ENCODE measurements around the gene KNOP1.
"Not testable (repeated sequence)": the region's sequence is repeated elsewhere in the genome, so short reads cannot be mapped to it uniquely, and the experiment has no call there.

Gene KNOP1

DNA sequence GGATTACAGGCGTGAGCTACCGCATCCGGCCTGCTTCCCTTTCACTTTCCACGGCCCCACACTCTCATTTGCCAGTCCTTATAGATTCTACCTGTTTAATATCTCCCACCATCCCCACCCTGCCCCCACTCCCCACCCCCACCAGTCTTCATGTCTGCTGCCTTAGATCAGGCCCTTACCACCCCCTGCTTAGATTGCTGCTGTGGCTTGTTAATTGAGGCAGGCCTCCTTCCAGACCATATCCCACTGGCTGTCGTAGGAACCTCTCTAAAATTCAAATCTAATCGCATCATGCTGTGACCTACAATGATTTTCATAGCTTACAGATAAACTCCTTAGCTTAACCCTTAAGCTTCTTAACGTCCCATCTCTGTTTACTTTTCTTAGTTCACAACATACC lies 5.0 kb upstream of the KNOP1 start:
- no peak overlapping the region for H3K4me3 ChIP-seq (ENCODE audit: low read length)
- H3K36me3 ChIP-seq (ENCODE audit: insufficient read depth, low read length) = no peaks in the 10 kb centered on the region
- H3K27me3 ChIP-seq (ENCODE audit: insufficient read depth, low read length) = no peaks in the 10 kb centered on the region
- H3K4me1 ChIP-seq (ENCODE audit: insufficient read depth, low read length) = peaks cover 3% of the 10 kb centered on the region
- no peaks in the 10 kb centered on the region for H3K9me3 ChIP-seq (ENCODE audit: low read length)
- H2AFZ ChIP-seq (ENCODE audit: low read depth, low read length) = no peak overlapping the region

DNA sequence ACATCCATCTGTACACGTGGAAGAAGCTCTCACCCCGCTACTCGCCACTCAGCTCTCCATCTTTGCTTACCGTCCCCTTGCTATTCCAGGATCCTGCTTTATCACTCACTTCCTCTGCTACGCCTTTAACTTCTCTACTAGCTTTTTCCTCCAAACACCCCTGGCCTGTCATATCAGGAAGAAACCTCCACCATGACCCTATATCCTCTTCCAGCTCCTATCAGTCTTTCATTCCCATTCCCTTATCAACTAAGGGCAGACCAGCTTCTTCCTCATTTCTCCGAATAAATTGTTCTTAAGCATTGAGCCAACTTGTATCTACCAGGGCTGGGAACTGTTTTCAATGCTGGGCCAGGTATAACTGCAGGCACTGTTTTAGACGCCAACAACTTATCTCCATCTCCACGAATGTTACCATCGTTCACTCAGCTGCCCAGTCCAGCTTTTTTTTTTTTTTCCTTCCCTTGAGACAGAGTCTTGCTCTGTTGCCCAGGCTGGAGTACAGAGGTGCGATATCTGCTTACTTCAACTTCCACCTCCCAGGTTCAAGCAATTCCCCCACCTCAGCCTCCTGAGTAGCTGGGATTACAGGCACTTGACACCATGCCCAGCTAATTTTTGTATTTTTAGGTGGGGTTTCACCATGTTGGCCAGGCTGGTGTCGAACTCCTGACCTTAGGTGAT lies 4.4 kb upstream of the KNOP1 start:
- no peak overlapping the region for H3K4me3 ChIP-seq (ENCODE audit: low read length)
- peaks cover 3% of the 10 kb centered on the region for H3K4me1 ChIP-seq (ENCODE audit: insufficient read depth, low read length)
- no peaks in the 10 kb centered on the region for H3K27me3 ChIP-seq (ENCODE audit: insufficient read depth, low read length)
- no peak overlapping the region for H2AFZ ChIP-seq (ENCODE audit: low read depth, low read length)
- no peaks in the 10 kb centered on the region for H3K36me3 ChIP-seq (ENCODE audit: insufficient read depth, low read length)
- H3K9me3 ChIP-seq (ENCODE audit: low read length) = no peaks in the 10 kb centered on the region

DNA sequence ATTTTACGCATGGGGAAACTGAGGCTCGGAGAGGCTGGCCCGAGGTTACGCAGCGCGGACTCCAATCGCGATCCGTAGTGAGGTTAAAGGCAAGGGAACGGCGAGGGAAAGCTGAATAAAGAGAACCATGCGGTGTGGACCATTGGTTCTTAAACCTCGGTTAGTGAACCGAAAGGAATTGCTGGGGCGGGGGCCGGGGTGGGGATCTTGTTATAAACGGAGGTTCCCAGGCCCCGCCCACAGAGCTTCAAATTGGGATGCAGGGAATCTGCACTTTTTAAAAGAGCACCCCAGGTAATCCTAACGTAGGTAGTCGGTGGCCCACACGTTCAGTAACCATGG lies 568 bp upstream of the KNOP1 start:
- Histone ChIP-seq H3K36me3 (ENCODE audit: insufficient read depth, low read length) (peaks cover 14% of the 10 kb centered on the region), H3K4me1 (ENCODE audit: insufficient read depth, low read length) (peaks cover 8% of the 10 kb centered on the region), H3K4me3 (ENCODE audit: low read length) (peak overlapping the region; percentile 67), H2AFZ (ENCODE audit: low read depth, low read length) (peak overlapping the region; percentile 86), H3K27me3 (ENCODE audit: insufficient read depth, low read length) (no peaks in the 10 kb centered on the region), H3K9me3 (ENCODE audit: low read length) (no peaks in the 10 kb centered on the region)

DNA sequence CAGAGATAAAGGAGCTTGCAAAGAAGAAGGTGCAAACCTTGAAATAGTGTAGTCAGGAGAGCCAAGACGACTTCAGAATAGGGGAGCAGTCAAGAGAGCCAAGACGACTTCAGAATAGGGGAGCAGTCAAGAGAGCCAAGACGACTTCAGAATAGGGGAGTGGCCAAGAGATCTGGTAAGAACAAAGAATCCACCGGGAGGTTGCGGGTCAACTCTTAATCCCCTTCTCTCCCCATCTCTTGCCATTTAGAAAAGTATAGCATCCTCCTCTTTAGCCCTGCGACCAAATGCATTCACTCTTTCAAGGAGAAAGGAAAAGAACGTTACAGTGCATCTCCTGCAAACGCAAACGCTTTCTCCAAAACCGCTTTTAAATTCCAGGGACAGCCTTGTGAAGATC lies 713 bp downstream of the KNOP1 start:
- Histone ChIP-seq H3K27me3 (ENCODE audit: insufficient read depth, low read length) (no peaks in the 10 kb centered on the region), H3K36me3 (ENCODE audit: insufficient read depth, low read length) (peaks cover 26% of the 10 kb centered on the region), H2AFZ (ENCODE audit: low read depth, low read length) (peak overlapping the region; percentile 86), H3K4me3 (ENCODE audit: low read length) (peak overlapping the region; percentile 67), H3K9me3 (ENCODE audit: low read length) (no peaks in the 10 kb centered on the region), H3K4me1 (ENCODE audit: insufficient read depth, low read length) (peaks cover 8% of the 10 kb centered on the region)

DNA sequence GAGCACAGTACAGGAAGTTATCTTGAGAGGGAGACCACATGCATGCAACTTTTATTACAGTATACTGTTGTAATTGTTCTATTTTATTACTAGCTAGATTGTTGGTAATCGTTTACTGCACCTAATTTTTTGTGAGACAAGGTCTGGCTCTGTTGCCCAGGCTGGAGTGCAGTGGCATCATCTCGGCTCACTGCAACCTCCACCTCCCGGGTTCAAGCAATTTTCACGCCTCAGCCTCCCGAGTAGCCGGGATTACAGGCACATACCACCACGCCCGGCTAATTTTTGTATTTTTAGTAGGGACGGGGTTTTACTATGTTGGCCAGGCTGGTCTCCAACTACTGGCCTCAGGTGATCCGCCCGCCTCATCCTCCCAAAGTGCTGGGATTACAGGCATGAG lies 1.3 kb downstream of the KNOP1 start:
- Histone ChIP-seq H3K4me3 (ENCODE audit: low read length) (peak overlapping the region; percentile 67), H3K36me3 (ENCODE audit: insufficient read depth, low read length) (peaks cover 32% of the 10 kb centered on the region)
- H2AFZ ChIP-seq (ENCODE audit: low read depth, low read length); H3K4me1 ChIP-seq (ENCODE audit: insufficient read depth, low read length); H3K27me3 ChIP-seq (ENCODE audit: insufficient read depth, low read length); H3K9me3 ChIP-seq (ENCODE audit: low read length): not testable (repeated sequence)

DNA sequence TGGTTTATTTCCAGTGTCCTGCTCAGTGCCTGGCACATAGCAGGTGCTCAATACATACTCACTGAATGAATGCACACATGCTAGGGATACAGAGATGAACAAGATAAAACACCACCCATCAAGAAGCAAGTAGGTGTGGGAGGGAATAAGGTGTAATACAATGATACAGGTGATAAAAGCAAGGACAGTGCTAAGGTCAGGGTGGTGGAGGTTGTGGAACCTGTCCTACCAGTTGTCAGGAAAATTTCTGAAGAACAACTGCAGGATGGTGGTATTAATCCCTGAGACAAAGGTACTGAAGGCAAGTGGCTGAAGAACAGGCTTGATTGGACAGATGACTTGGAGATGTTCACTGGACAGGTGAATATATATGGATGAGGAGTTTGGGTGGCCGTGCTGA lies 1.8 kb downstream of the KNOP1 start:
- H3K4me3 ChIP-seq (ENCODE audit: low read length) = peak overlapping the region; percentile 67
- H3K9me3 ChIP-seq (ENCODE audit: low read length) = no peaks in the 10 kb centered on the region

DNA sequence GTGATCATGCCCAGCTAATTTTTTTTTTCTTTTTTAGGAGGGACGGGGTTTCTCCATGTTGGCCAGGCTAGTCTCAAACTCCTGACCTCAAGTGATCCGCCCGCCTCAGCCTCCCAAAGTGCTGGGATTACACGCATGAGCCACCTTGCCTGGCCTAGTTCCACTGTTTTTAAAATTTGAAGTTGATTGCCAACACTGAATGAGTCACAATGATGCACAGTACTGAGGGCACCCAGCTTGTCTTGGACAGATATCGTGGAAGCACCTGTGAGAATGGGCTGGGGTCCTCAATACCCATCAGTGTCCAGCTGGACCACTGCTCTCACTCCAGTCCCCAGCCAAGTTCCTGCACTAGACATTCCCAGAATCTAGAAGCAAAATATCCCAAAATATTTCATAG lies 2.5 kb downstream of the KNOP1 start:
- Histone ChIP-seq H2AFZ (ENCODE audit: low read depth, low read length) (no peak overlapping the region), H3K27me3 (ENCODE audit: insufficient read depth, low read length) (no peaks in the 10 kb centered on the region), H3K9me3 (ENCODE audit: low read length) (no peaks in the 10 kb centered on the region), H3K36me3 (ENCODE audit: insufficient read depth, low read length) (peaks cover 42% of the 10 kb centered on the region), H3K4me3 (ENCODE audit: low read length) (no peak overlapping the region), H3K4me1 (ENCODE audit: insufficient read depth, low read length) (peaks cover 8% of the 10 kb centered on the region)

More for the DNA sequence above, 1.8 kb downstream of the KNOP1 start:
- H2AFZ ChIP-seq (ENCODE audit: low read depth, low read length) = no peak overlapping the region
- no peaks in the 10 kb centered on the region for H3K27me3 ChIP-seq (ENCODE audit: insufficient read depth, low read length)
- peaks cover 8% of the 10 kb centered on the region for H3K4me1 ChIP-seq (ENCODE audit: insufficient read depth, low read length)
- H3K36me3 ChIP-seq (ENCODE audit: insufficient read depth, low read length) = peaks cover 38% of the 10 kb centered on the region

DNA sequence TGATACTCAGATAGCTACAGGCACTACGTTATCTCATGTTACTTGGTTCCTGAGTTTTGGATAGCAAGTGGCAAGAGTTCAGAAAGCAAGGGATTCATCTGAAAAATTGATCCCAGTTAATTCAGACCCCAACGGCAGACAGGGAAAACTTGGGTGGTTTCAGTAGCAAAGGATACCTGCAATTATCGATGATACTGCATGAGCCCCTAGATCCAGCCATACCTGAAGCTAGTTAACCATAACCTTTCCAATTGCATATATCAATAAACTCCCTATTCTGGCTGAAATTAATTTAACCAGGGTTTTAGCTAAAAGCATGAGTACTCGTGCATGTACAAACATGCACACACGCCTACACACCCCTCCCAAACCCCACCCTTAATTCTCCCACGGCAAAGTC lies 4.3 kb downstream of the KNOP1 start:
- no peaks in the 10 kb centered on the region for H3K27me3 ChIP-seq (ENCODE audit: insufficient read depth, low read length)
- H3K4me3 ChIP-seq (ENCODE audit: low read length) = no peak overlapping the region
- peaks cover 60% of the 10 kb centered on the region for H3K36me3 ChIP-seq (ENCODE audit: insufficient read depth, low read length)
- no peak overlapping the region for H2AFZ ChIP-seq (ENCODE audit: low read depth, low read length)
- peaks cover 6% of the 10 kb centered on the region for H3K4me1 ChIP-seq (ENCODE audit: insufficient read depth, low read length)
- no peaks in the 10 kb centered on the region for H3K9me3 ChIP-seq (ENCODE audit: low read length)

DNA sequence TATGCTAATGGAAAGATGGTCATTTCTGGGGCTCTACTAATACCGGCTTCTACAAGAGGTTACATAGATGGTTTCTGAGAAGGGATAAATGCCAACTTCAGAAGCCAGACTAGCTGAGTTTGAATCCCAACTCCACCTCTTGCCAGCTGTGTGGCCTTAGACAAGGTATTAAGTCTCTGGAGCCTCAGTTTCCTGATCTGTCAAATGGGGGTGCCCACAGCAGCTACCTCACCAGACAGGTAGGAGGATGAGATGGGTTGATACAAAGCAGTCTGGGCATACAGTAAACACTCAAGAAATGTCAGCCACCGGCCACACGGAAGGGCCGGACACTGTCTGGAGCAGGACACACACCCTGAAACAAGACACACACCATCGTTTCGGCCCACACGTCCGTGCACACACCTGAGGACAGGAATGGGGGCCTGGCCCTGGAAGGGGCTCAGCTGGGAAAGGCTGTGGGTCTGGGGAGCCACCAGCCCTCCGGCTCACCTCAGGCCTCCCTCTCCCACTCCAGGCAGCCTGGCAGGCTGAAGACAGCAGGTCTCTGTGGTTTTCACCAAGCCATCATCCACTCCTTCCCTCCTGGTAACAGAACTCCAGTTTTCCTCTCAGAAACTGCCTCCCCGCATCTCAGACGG lies 5.5 kb downstream of the KNOP1 start:
- no peaks in the 10 kb centered on the region for H3K27me3 ChIP-seq (ENCODE audit: insufficient read depth, low read length)
- H3K36me3 ChIP-seq (ENCODE audit: insufficient read depth, low read length) = peaks cover 68% of the 10 kb centered on the region
- peaks cover 6% of the 10 kb centered on the region for H3K4me1 ChIP-seq (ENCODE audit: insufficient read depth, low read length)
- H3K4me3 ChIP-seq (ENCODE audit: low read length) = no peak overlapping the region
- no peak overlapping the region for H2AFZ ChIP-seq (ENCODE audit: low read depth, low read length)
- H3K9me3 ChIP-seq (ENCODE audit: low read length) = no peaks in the 10 kb centered on the region

DNA sequence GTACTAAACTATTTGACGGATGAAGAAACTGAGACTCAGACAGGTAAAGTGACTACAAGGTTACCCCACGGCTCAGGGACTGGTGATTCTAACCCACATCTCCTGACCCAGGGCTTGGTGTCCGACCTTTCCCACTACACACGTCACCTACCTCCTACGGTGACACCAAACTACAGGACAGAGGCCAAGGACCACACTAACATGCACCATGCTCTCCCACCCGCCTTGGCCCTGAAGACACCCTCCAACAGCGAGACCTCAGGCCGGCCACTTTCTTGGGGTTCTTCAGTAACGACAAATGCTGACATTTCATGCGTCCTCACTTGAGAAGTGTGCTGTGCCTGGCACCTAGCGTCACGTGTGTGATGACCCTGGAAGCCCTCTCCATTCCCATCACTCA lies 6.4 kb downstream of the KNOP1 start:
- Histone ChIP-seq H3K4me3 (ENCODE audit: low read length) (no peak overlapping the region), H3K4me1 (ENCODE audit: insufficient read depth, low read length) (peaks cover 5% of the 10 kb centered on the region), H2AFZ (ENCODE audit: low read depth, low read length) (no peak overlapping the region), H3K27me3 (ENCODE audit: insufficient read depth, low read length) (no peaks in the 10 kb centered on the region), H3K9me3 (ENCODE audit: low read length) (no peaks in the 10 kb centered on the region), H3K36me3 (ENCODE audit: insufficient read depth, low read length) (peaks cover 76% of the 10 kb centered on the region)

DNA sequence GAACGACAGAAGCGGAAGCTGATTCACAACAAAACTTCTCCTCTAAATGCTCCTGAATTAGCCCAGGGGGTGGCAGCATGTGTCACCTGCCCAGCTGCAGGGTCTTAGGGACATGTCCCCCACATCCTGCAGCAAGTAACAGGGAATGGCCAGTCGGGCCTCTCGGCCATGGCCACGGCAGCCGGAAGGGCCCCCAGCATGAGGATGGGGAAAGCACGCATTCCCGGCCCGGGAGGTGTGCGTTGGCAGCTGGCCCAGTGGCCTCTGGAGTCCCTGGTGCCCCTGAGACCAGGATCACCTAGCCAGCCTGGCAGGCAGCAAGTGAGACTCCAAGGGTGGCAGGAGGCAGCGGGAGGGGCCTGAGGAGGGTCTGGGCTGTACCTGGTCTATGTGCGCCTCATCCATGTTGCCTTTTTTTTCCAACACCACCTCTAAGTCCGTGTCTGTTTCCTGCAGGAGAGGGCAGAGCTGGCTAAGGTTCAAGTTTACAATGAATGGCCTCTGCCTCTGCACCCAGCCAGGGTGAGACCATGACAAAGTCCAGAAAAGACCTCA lies 7.0 kb downstream of the KNOP1 start:
- no peak overlapping the region for H3K4me3 ChIP-seq (ENCODE audit: low read length)
- no peaks in the 10 kb centered on the region for H3K27me3 ChIP-seq (ENCODE audit: insufficient read depth, low read length)
- peaks cover 81% of the 10 kb centered on the region for H3K36me3 ChIP-seq (ENCODE audit: insufficient read depth, low read length)
- no peaks in the 10 kb centered on the region for H3K4me1 ChIP-seq (ENCODE audit: insufficient read depth, low read length)
- no peak overlapping the region for H2AFZ ChIP-seq (ENCODE audit: low read depth, low read length)
- H3K9me3 ChIP-seq (ENCODE audit: low read length) = no peaks in the 10 kb centered on the region

DNA sequence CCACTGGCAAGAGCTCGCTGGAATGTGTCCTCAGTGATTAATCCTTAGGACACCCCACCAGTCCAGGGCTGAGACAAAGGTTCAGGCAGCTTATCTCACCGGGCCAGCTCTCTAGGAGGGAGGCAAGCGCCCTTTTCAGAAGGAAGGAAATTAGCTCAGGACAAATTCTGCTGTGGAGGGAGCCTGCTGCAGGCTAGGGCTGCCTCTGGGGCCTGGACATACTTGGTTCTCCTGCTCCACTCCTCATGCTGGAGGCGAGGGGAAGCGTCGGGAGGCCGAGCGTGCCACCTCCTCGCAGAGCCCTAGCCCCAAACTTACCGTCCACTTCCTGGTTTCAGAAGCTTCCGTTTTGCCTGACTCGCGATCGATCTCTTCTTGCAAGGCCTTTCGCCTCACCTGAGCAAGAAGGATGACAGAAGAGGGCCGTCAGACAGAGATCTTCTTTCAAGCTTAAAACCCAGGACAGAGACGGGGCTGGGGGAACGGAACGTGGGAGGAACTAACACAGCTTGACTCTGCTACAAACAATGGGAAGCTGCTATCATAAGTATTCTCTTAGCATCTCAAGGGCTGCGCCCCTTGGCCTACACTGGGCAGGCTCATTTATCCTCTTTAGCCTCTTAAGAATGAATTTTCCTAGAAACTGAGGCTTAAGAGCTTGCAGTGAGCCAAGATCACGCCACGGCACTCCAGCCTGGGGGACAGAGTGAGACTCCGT lies 7.7 kb downstream of the KNOP1 start:
- Histone ChIP-seq H3K36me3 (ENCODE audit: insufficient read depth, low read length) (peaks cover 88% of the 10 kb centered on the region), H3K9me3 (ENCODE audit: low read length) (no peaks in the 10 kb centered on the region), H2AFZ (ENCODE audit: low read depth, low read length) (no peak overlapping the region), H3K4me3 (ENCODE audit: low read length) (no peak overlapping the region), H3K27me3 (ENCODE audit: insufficient read depth, low read length) (no peaks in the 10 kb centered on the region), H3K4me1 (ENCODE audit: insufficient read depth, low read length) (no peaks in the 10 kb centered on the region)

DNA sequence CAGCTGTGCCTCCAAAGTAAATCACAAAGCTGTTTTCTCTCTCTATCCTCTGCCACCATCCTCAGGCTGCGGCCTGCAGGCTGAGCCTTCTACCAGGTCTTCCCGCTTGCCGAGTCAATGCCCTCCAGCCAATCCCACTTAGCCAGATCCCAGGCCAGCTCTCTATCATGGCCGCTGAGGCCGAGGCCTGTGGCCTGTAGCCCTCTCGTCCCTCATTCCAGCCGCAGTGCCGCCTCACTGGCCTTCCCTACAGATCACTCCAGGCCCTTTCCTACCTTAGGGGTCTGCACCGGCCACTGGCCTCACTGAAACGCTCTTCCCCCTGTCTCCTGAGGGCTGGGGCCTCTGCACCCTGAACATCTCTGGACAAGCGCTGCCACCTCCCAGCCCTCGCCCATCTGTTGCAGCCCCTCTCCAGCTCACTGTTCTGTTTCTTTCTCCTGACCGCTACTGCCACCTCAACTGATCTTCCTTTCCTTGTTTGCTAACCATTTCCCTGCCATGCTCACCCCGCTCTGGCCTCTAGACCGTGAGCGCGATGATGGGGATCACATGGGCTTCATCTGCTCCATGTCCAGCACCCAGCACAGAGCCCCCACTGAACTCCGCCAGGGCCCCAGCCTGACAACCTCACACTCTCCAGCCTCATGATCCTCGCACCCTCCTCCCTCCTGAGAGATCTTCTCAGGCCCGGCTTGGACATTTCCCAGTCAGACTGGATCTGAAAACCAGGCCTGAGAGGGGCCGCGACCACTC lies 8.5 kb downstream of the KNOP1 start:
- H3K27me3 ChIP-seq (ENCODE audit: insufficient read depth, low read length) = no peaks in the 10 kb centered on the region
- no peaks in the 10 kb centered on the region for H3K4me1 ChIP-seq (ENCODE audit: insufficient read depth, low read length)
- no peak overlapping the region for H3K4me3 ChIP-seq (ENCODE audit: low read length)
- H3K9me3 ChIP-seq (ENCODE audit: low read length) = peaks cover 2% of the 10 kb centered on the region
- H2AFZ ChIP-seq (ENCODE audit: low read depth, low read length) = no peak overlapping the region
- H3K36me3 ChIP-seq (ENCODE audit: insufficient read depth, low read length) = peaks cover 90% of the 10 kb centered on the region
